Ovary (tissue), 9 donors: ENCODE measurements around the gene CPXM2. TPM values are rescaled to one million over a fixed set of nuclear protein-coding genes. Genes with fewer than 3 reads are reported as not detected.

ENCODE experiments used
- DNase-seq, 5 donors: peaks; one replicate each; pipeline ENCODE4 v3.0.0-alpha.2; 2019 to 2020
- H3K27ac ChIP-seq, 2 donors: fragments of 200-600 bp; one replicate each; pipeline versions ENCODE4 v1.5.1 to v1.8.0; 2019 to 2022
- H3K27me3 ChIP-seq: fragments of 200-600 bp; one replicate; pipeline ENCODE4 v1.8.0; 2022
- H3K36me3 ChIP-seq: fragments of 200-600 bp; sonication (generic); one replicate; pipeline ENCODE4 v1.5.1; 2019
- H3K4me1 ChIP-seq: one replicate; pipeline ENCODE4 v1.8.1; 2013; ENCODE audit warnings: mild to moderate bottlenecking, moderate library complexity; ENCODE audit not compliant: insufficient read depth
- H3K4me3 ChIP-seq: fragments of 200-600 bp; sonication (generic); one replicate; pipeline ENCODE4 v1.5.1; 2017
- H3K9me3 ChIP-seq, 2 donors: fragments of 200-600 bp in 1 of 2; sonication (generic) in 1 of 2; one replicate each; pipeline versions ENCODE4 v1.5.1 to v1.8.1; 2013 to 2019; ENCODE audit warnings: mild to moderate bottlenecking in 1 of 2, moderate library complexity in 1 of 2
- EP300 ChIP-seq: sonication (generic); formaldehyde crosslinking; IDR thresholded peaks from one replicate; pipeline ENCODE4 v1.6.1; 2017; ENCODE audit warnings: antibody characterized with exemption
- POLR2A ChIP-seq: fragments of 450-650 bp; IDR thresholded peaks from one replicate; pipeline ENCODE4 v1.6.1; 2017; ENCODE audit warnings: antibody characterized with exemption, mild to moderate bottlenecking, moderate library complexity
- WGBS, 3 donors: extraction: QIAGEN DNeasy Blood & Tissue Kit in 1 of 3; methylation state at CpG; one replicate each; pipeline versions ENCODE4 v1.1.5 to v1.1.7; 2013 to 2017; 5-methylcytosine and 5-hydroxymethylcytosine counted together
- intact Hi-C, 4 donors: fragments of 100-400 bp; cut with DNase I; formaldehyde crosslinking; loops; one replicate each; pipeline versions ENCODE4 v1.11.0 to v1.15.1; 2022 to 2023
- polyA plus RNA-seq, 2 donors: library from polyadenylated mRNA; stranded (reverse); fragments of 200-250 nt in 1 of 2; fragments of 350-450 nt in 1 of 2; fragmentation: Illumina TruSeq in 1 of 2; extraction: RNeasy Lipid Tissue Mini Kit (QIAGEN cat#74804) in 1 of 2; gene quantifications; one replicate each; pipeline ENCODE4 v1.2.3, GENCODE V29; 2013 to 2014
- total RNA-seq, 7 donors: library from RNA; depleted of rRNA in 2 of 7; stranded (reverse); fragments of >200 nt in 2 of 7; fragmentation: NEBNext Ultra II Directional in 3 of 7; extraction: Animal tissue kit (Norgen Biotek cat#: 25700) in 3 of 7; gene quantifications; one replicate each; pipeline versions ENCODE4 v1.1.0 to v1.2.4, GENCODE V29; 2016 to 2023
- TF ChIP-seq, protein P1 (sequence below), 3 donors: fragments of 450-650 bp in 2 of 3; fragments of 200-600 bp in 1 of 3; IDR thresholded peaks; one replicate each; pipeline versions ENCODE4 v1.5.1 to v1.8.0; 2016 to 2022; ENCODE audit warnings: antibody characterized with exemption in 3 of 3, mild to moderate bottlenecking in 1 of 3
- donor health status: DM: no; HTN: no; CAD: no; lungs with moderate emphysema.
- donor health status: DM: no; HTN: no; CAD: no.
- donor health status: Bipolar disorder and iron deficiency.
- donor health status: DM: yes; HTN: yes; CAD: no.
- donor health status: DM: no; HTN: no; CAD: no.
- donor health status: DM: yes; HTN: yes; CAD: no.

CPXM2 gene
- total and polyA plus RNA-seq, 9 donors: 5.5 to 66.0 (median 13.3) TPM

DNA sequence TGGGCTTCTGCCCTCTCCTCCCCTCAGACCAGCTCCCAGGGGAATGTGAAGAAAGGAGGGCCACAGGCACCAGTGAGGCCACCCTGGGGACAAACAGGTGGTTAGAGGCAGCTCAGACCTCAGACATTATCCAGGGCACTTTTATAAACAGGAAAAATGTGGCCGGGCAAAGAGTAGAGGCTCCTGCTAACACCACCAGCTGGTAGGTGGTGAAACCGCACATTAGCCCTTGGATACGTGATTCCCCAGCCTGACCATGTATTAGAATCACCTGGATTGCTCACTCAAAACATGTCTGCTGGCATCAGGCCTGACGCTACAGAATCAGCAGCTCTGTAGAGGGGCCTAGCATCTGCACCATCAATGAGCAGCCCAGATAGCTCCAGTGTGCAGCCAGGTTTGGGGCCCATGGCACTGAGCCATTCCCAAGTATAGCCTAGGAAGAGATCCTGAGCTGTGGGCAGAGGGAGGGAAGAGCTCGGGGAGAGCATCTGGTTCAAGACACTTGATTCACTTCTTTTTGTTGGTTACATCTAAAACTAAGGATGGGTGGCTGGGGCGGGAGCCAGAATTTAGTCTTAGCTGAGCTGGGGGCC, 188.3 kb downstream of the CPXM2 start:
- Histone ChIP-seq H3K36me3 (no peaks in the 10 kb centered on the region), H3K4me3 (no peak overlapping the region), H3K9me3 (no peaks in the 10 kb centered on the region), H3K4me1 (peaks cover 1% of the 10 kb centered on the region), H3K27ac (no peak overlapping the region), H3K27me3 (no peaks in the 10 kb centered on the region)
- DNase-seq: no peak
- TF ChIP-seq EP300 (no peak), POLR2A (no peak)
- TF ChIP-seq, protein P1, sequence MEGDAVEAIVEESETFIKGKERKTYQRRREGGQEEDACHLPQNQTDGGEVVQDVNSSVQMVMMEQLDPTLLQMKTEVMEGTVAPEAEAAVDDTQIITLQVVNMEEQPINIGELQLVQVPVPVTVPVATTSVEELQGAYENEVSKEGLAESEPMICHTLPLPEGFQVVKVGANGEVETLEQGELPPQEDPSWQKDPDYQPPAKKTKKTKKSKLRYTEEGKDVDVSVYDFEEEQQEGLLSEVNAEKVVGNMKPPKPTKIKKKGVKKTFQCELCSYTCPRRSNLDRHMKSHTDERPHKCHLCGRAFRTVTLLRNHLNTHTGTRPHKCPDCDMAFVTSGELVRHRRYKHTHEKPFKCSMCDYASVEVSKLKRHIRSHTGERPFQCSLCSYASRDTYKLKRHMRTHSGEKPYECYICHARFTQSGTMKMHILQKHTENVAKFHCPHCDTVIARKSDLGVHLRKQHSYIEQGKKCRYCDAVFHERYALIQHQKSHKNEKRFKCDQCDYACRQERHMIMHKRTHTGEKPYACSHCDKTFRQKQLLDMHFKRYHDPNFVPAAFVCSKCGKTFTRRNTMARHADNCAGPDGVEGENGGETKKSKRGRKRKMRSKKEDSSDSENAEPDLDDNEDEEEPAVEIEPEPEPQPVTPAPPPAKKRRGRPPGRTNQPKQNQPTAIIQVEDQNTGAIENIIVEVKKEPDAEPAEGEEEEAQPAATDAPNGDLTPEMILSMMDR (IDR thresholded peaks at IDR 0.05): no peak
- 75 to 88% (median 79%) methylated on average over 6 of the region's 6 CpGs for WGBS, 3 donors
- intact Hi-C loops: no loop called here

Other genes starting within 250 kb of the CPXM2 start
- not detected for gene GPR26, start 225.5 kb downstream of the CPXM2 start, total RNA-seq
- gene GPR26, start 225.5 kb downstream of the CPXM2 start, polyA plus RNA-seq: not detected
- gene CHST15, start 201.8 kb upstream of the CPXM2 start, total RNA-seq: 10 to 100 TPM; 45.8 to 93.0 (median 67.1) TPM
- gene CHST15, start 201.8 kb upstream of the CPXM2 start, polyA plus RNA-seq: 10 to 100 TPM; 35.9 to 37.2 TPM